HAP-1 (cell line): ENCODE results near the gene ATP5F1E.

Source experiments
- DNase-seq, 2 experiments: peaks; one replicate each; pipeline ENCODE4 v3.0.0-alpha.2; 2016 to 2020; ENCODE audit warnings: low spot score in 2 of 2
- H3K27me3 ChIP-seq: fragments of 250-450 bp; sonication (Bioruptor Pico); 2 replicates; pipeline ENCODE4 v1.5.1; 2020; ENCODE audit warnings: low read depth, mild to moderate bottlenecking, moderate library complexity
- H3K36me3 ChIP-seq: fragments of 250-450 bp; sonication (Bioruptor Pico); replicated peaks from 2 replicates; pipeline ENCODE4 v1.5.1; 2020; ENCODE audit warnings: mild to moderate bottlenecking
- H3K4me1 ChIP-seq: fragments of 250-450 bp; sonication (Bioruptor Pico); 2 replicates; pipeline ENCODE4 v1.5.1; 2020; ENCODE audit warnings: mild to moderate bottlenecking
- H3K4me3 ChIP-seq: fragments of 250-450 bp; sonication (Bioruptor Pico); 2 replicates; pipeline ENCODE4 v1.5.1; 2020; ENCODE audit warnings: mild to moderate bottlenecking, moderate library complexity
- H3K9me3 ChIP-seq: fragments of 250-450 bp; sonication (Bioruptor Pico); 2 replicates; pipeline ENCODE4 v1.5.1; 2020; ENCODE audit warnings: mild to moderate bottlenecking, moderate library complexity
- in situ Hi-C: fragments of 300-500 bp; cut with MboI; formaldehyde crosslinking; loops from 3 replicates; pipeline ENCODE4 v1.14.3; 2020; ENCODE audit warnings: low sequenced_read_pairs, inconsistent platforms, mixed read lengths

Gene ATP5F1E

GRCh38 chr20:59003836-59004492 lies 28.2 kb downstream of the ATP5F1E start:
- DNase-seq, result no peak
- Histone ChIP-seq H3K4me1 (peaks cover 12% of the 10 kb centered on the region), H3K36me3 (peaks cover 27% of the 10 kb centered on the region), H3K4me3 (no peak overlapping the region), H3K9me3 (no peaks in the 10 kb centered on the region), H3K27me3 (no peaks in the 10 kb centered on the region)
- in situ Hi-C loops, result no loop called here

- no peak overlapping the region for H3K4me3 ChIP-seq
- in situ Hi-C loops, result no loop called here
- DNase-seq, result no peak
- H3K27me3 ChIP-seq, result no peaks in the 10 kb centered on the region
- no peaks in the 10 kb centered on the region for H3K9me3 ChIP-seq
- peaks cover 31% of the 10 kb centered on the region for H3K36me3 ChIP-seq
- peaks cover 12% of the 10 kb centered on the region for H3K4me1 ChIP-seq
Measured at GRCh38 chr20:59002874-59003399, 29.2 kb downstream of the ATP5F1E start.

- no peak for DNase-seq
- no peaks in the 10 kb centered on the region for H3K27me3 ChIP-seq
- peaks cover 11% of the 10 kb centered on the region for H3K4me1 ChIP-seq
- in situ Hi-C loops, result no loop called here
- H3K4me3 ChIP-seq, result no peak overlapping the region
- H3K9me3 ChIP-seq, result no peaks in the 10 kb centered on the region
- peaks cover 36% of the 10 kb centered on the region for H3K36me3 ChIP-seq
Measured at GRCh38 chr20:59002388-59002787, 29.7 kb downstream of the ATP5F1E start.

- peaks cover 44% of the 10 kb centered on the region for H3K36me3 ChIP-seq
- peaks cover 9% of the 10 kb centered on the region for H3K4me1 ChIP-seq
- H3K27me3 ChIP-seq, result no peaks in the 10 kb centered on the region
- no peak for DNase-seq
- no peak overlapping the region for H3K4me3 ChIP-seq
- no peaks in the 10 kb centered on the region for H3K9me3 ChIP-seq
- in situ Hi-C loops, result no loop called here
Measured at GRCh38 chr20:59001449-59002171, 30.5 kb downstream of the ATP5F1E start.

GRCh38 chr20:59001068-59001448 lies 31.1 kb downstream of the ATP5F1E start:
- H3K4me3 ChIP-seq, result no peak overlapping the region
- peaks cover 9% of the 10 kb centered on the region for H3K4me1 ChIP-seq
- in situ Hi-C loops, result no loop called here
- H3K27me3 ChIP-seq, result no peaks in the 10 kb centered on the region
- no peak for DNase-seq
- peaks cover 49% of the 10 kb centered on the region for H3K36me3 ChIP-seq
- H3K9me3 ChIP-seq, result no peaks in the 10 kb centered on the region

GRCh38 chr20:59000326-59000725 lies 31.8 kb downstream of the ATP5F1E start:
- Histone ChIP-seq H3K9me3 (no peaks in the 10 kb centered on the region), H3K4me3 (no peak overlapping the region), H3K36me3 (peaks cover 57% of the 10 kb centered on the region), H3K4me1 (peaks cover 2% of the 10 kb centered on the region), H3K27me3 (no peaks in the 10 kb centered on the region)
- DNase-seq, result no peak
- in situ Hi-C loops, result no loop called here

- no peaks in the 10 kb centered on the region for H3K27me3 ChIP-seq
- no peak overlapping the region for H3K4me3 ChIP-seq
- no peak for DNase-seq
- no peaks in the 10 kb centered on the region for H3K4me1 ChIP-seq
- in situ Hi-C loops, result no loop called here
- H3K36me3 ChIP-seq, result peaks cover 70% of the 10 kb centered on the region
- no peaks in the 10 kb centered on the region for H3K9me3 ChIP-seq
Measured at GRCh38 chr20:58998656-58999055, 33.5 kb downstream of the ATP5F1E start.

- H3K4me1 ChIP-seq, result no peaks in the 10 kb centered on the region
- in situ Hi-C loops, result no loop called here
- no peaks in the 10 kb centered on the region for H3K27me3 ChIP-seq
Measured at GRCh38 chr20:58997141-58997770, 34.9 kb downstream of the ATP5F1E start.

GRCh38 chr20:58996226-58996611 lies 35.9 kb downstream of the ATP5F1E start:
- Histone ChIP-seq H3K4me3 (no peak overlapping the region), H3K36me3 (peaks cover 88% of the 10 kb centered on the region), H3K27me3 (no peaks in the 10 kb centered on the region), H3K9me3 (no peaks in the 10 kb centered on the region), H3K4me1 (no peaks in the 10 kb centered on the region)
- in situ Hi-C loops, result no loop called here
- no peak for DNase-seq

More at GRCh38 chr20:58997141-58997770, 34.9 kb downstream of the ATP5F1E start:
- Histone ChIP-seq H3K9me3 (no peaks in the 10 kb centered on the region), H3K36me3 (peaks cover 82% of the 10 kb centered on the region), H3K4me3 (no peak overlapping the region)
- no peak for DNase-seq

- H3K9me3 ChIP-seq, result no peaks in the 10 kb centered on the region
Measured at GRCh38 chr20:58995461-58996225, 36.5 kb downstream of the ATP5F1E start.

GRCh38 chr20:58994390-58995159 lies 37.6 kb downstream of the ATP5F1E start:
- in situ Hi-C loops, result no loop called here
- Histone ChIP-seq H3K4me3 (no peak overlapping the region), H3K36me3 (peaks cover 92% of the 10 kb centered on the region), H3K4me1 (no peaks in the 10 kb centered on the region), H3K27me3 (no peaks in the 10 kb centered on the region), H3K9me3 (no peaks in the 10 kb centered on the region)
- DNase-seq, result no peak

More at GRCh38 chr20:58995461-58996225, 36.5 kb downstream of the ATP5F1E start:
- Histone ChIP-seq H3K4me1 (no peaks in the 10 kb centered on the region), H3K27me3 (no peaks in the 10 kb centered on the region), H3K36me3 (peaks cover 88% of the 10 kb centered on the region), H3K4me3 (no peak overlapping the region)
- in situ Hi-C loops, result no loop called here
- no peak for DNase-seq

GRCh38 chr20:58993332-58994248 lies 38.5 kb downstream of the ATP5F1E start:
- DNase-seq, result no peak
- peaks cover 94% of the 10 kb centered on the region for H3K36me3 ChIP-seq
- H3K27me3 ChIP-seq, result no peaks in the 10 kb centered on the region
- in situ Hi-C loops, result no loop called here
- H3K4me1 ChIP-seq, result no peaks in the 10 kb centered on the region
- H3K4me3 ChIP-seq, result no peak overlapping the region
- no peaks in the 10 kb centered on the region for H3K9me3 ChIP-seq
